SK-N-SH (cell line): Measurements from ENCODE around the gene UPK1B. TPM values are rescaled to one million over a fixed set of nuclear protein-coding genes. Genes with fewer than 3 reads are reported as not detected.
"Not testable (repeated sequence)": the region's sequence is repeated elsewhere in the genome, so short reads cannot be mapped to it uniquely, and the experiment has no call there.

Source experiments
- CTCF ChIA-PET: fragments of 300-600, 350-600 bp; formaldehyde crosslinking; extraction: SDS; loops from one replicate; lab custom pipeline; 2021; lab: Yijun Ruan, JAX
- POLR2A ChIA-PET: fragments of 350-600 bp; sonication (Branson Sonifier 250); formaldehyde crosslinking; extraction: SDS; loops from one replicate; lab custom pipeline; 2020; ENCODE audit warnings: antibody characterized with exemption, inconsistent platforms; lab: Yijun Ruan, JAX
- DNase-seq: peaks from one replicate; pipeline ENCODE4 v3.0.0; 2012
- H2AFZ ChIP-seq: fragments of 200-600 bp; sonication (generic); 2 replicates; pipeline ENCODE4 v1.8.1; 2016; ENCODE audit warnings: antibody characterized with exemption, mild to moderate bottlenecking, low read depth
- H3F3A ChIP-seq: fragments of 200-600 bp; sonication (generic); replicated peaks from 2 replicates; pipeline ENCODE3; 2016; ENCODE audit warnings: antibody characterized with exemption, mild to moderate bottlenecking; ENCODE audit not compliant: insufficient read depth
- H3K27ac ChIP-seq, 2 experiments: fragments of 200-500 bp in 1 of 2; fragments of 200-600 bp in 1 of 2; sonication (Bioruptor generic) in 1 of 2; sonication (generic), shearing (Covaris generic) in 1 of 2; 2 replicates each; pipeline versions ENCODE4 v1.5.1 to v1.6.1; 2014 to 2016; ENCODE audit warnings: low read depth in 2 of 2, inconsistent platforms in 1 of 2, low read length in 1 of 2, mild to moderate bottlenecking in 1 of 2, mixed read lengths in 1 of 2
- H3K27me3 ChIP-seq: fragments of 200-600 bp; sonication (generic), shearing (Covaris generic); 2 replicates; pipeline ENCODE4 v1.6.1; 2016; ENCODE audit warnings: mixed run types; ENCODE audit not compliant: insufficient read depth
- H3K36me3 ChIP-seq, 2 experiments: fragments of 200-500 bp in 1 of 2; fragments of 200-600 bp in 1 of 2; sonication (Bioruptor generic) in 1 of 2; sonication (generic) in 1 of 2; replicated peaks in 1 of 2; 2 replicates each; pipeline versions ENCODE3 to v1.5.1; 2014 to 2016; ENCODE audit warnings: low read length in 1 of 2, mild to moderate bottlenecking in 1 of 2; ENCODE audit not compliant: insufficient read depth in 2 of 2, control insufficient read depth in 1 of 2
- H3K4me1 ChIP-seq, 2 experiments: fragments of 200-500 bp in 1 of 2; fragments of 200-600 bp in 1 of 2; sonication (Bioruptor generic) in 1 of 2; sonication (generic), shearing (Covaris generic) in 1 of 2; 2 replicates each; pipeline versions ENCODE4 v1.5.1 to v1.6.1; 2014 to 2016; ENCODE audit warnings: low read depth in 1 of 2, low read length in 1 of 2, mixed run types in 1 of 2; ENCODE audit not compliant: insufficient read depth in 2 of 2, control insufficient read depth in 1 of 2
- H3K4me2 ChIP-seq: fragments of 200-600 bp; sonication (generic), shearing (Covaris generic); 2 replicates; pipeline ENCODE4 v1.6.1; 2017; ENCODE audit warnings: mixed run types
- H3K4me3 ChIP-seq, 2 experiments: fragments of 200-500 bp in 1 of 2; fragments of 200-600 bp in 1 of 2; sonication (Bioruptor generic) in 1 of 2; sonication (generic), shearing (Covaris generic) in 1 of 2; 2 replicates each; pipeline versions ENCODE4 v1.5.1 to v1.8.1; 2014 to 2016; ENCODE audit warnings: low read depth in 2 of 2, inconsistent platforms in 1 of 2, low read length in 1 of 2, mild to moderate bottlenecking in 1 of 2, mixed read lengths in 1 of 2, moderate library complexity in 1 of 2
- H3K79me2 ChIP-seq: fragments of 200-600 bp; sonication (generic); 2 replicates; pipeline ENCODE4 v1.8.1; 2017; ENCODE audit warnings: mild to moderate bottlenecking; ENCODE audit not compliant: insufficient read depth
- H3K9ac ChIP-seq: fragments of 200-600 bp; sonication (generic); 2 replicates; pipeline ENCODE4 v1.6.1; 2017; ENCODE audit warnings: mixed run types
- H3K9me2 ChIP-seq: fragments of 200-600 bp; sonication (generic); 2 replicates; pipeline ENCODE4 v1.6.1; 2017; ENCODE audit warnings: mixed run types
- H3K9me3 ChIP-seq: fragments of 200-600 bp; sonication (generic); 2 replicates; pipeline ENCODE4 v1.6.1; 2017; ENCODE audit warnings: mixed run types, mild to moderate bottlenecking, moderate library complexity
- H4K20me1 ChIP-seq: fragments of 200-600 bp; sonication (generic); 2 replicates; pipeline ENCODE4 v1.6.1; 2017; ENCODE audit warnings: mild to moderate bottlenecking, mixed run types; ENCODE audit not compliant: insufficient read depth
- FOXJ3 ChIP-seq: sonication (generic); formaldehyde crosslinking; IDR thresholded peaks from 2 replicates; pipeline ENCODE4 v1.5.1; 2020; ENCODE audit warnings: mild to moderate bottlenecking, missing genetic modification reagents
- POLR2AphosphoS5 ChIP-seq: IDR thresholded peaks from 2 replicates; pipeline ENCODE4 v1.6.1; 2012; ENCODE audit warnings: low read depth, low read length
- RXRA ChIP-seq: IDR thresholded peaks from 2 replicates; pipeline ENCODE4 v1.4.0; 2012; ENCODE audit warnings: low read depth, mild to moderate bottlenecking, borderline replicate concordance
- TAF1 ChIP-seq: IDR thresholded peaks from 2 replicates; pipeline ENCODE4 v1.6.1; 2012; ENCODE audit warnings: low read depth, mild to moderate bottlenecking, low read length, moderate library complexity, borderline replicate concordance
- WGBS: methylation state at CpG from one replicate; pipeline ENCODE4 v1.1.6; 2017; ENCODE audit warnings: low lambda C conversion rate; 5-methylcytosine and 5-hydroxymethylcytosine counted together
- polyA plus RNA-seq, 3 experiments: library from polyadenylated mRNA; depleted of rRNA; stranded (reverse); fragments of >200 nt; gene quantifications; 2 replicates each; pipeline ENCODE4 v1.2.3, GENCODE V29; 2012
- TF ChIP-seq, protein P1 (sequence below): IDR thresholded peaks from 2 replicates; pipeline ENCODE4 v1.4.0; 2012; ENCODE audit warnings: low read depth, borderline replicate concordance

Gene UPK1B
- polyA plus RNA-seq, 1 of the 3 experiments (the other 2 are of a cell fraction): not detected

DNA sequence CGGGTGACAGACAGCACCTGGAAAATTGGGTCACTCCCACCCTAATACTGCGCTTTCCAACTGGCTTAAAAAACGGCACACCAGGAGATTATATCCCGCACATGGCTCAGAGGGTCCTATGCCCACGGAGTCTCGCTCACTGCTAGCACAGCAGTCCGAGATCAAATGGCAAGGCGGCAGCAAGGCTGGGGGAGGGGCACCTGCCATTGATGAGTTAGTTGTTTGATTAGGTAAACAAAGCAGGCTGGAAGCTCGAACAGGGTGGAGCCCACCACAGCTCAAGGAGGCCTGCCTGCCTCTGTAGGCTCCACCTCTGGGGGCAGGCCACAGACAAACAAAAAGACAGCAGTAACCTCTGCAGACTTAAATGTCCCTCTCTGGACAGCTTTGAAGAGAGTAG, 8.7 kb upstream of the UPK1B start:
- H3K9me3 ChIP-seq, H4K20me1 ChIP-seq, POLR2A ChIA-PET, H3K4me3 ChIP-seq, H3K79me2 ChIP-seq, H2AFZ ChIP-seq, H3F3A ChIP-seq, H3K9ac ChIP-seq, DNase-seq, CTCF ChIA-PET, H3K36me3 ChIP-seq, H3K27ac ChIP-seq, H3K4me1 ChIP-seq, H3K27me3 ChIP-seq, H3K9me2 ChIP-seq, H3K4me2 ChIP-seq: not testable (repeated sequence)
- 58% methylated on average over 8 of the region's 9 CpGs for WGBS

GRCh38 chr3:119170821-119171220, 2.6 kb upstream of the UPK1B start:
- H3K9me3 ChIP-seq: no peaks in the 10 kb centered on the region
- H3K79me2 ChIP-seq: no peaks in the 10 kb centered on the region
- H3K4me3 ChIP-seq: no peak overlapping the region
- TF ChIP-seq POLR2AphosphoS5: no peak
- H3K9me2 ChIP-seq: no peaks in the 10 kb centered on the region
- ChIA-PET POLR2A (no interaction called here), CTCF (no interaction called here)
- no peaks in the 10 kb centered on the region for H3K27me3 ChIP-seq
- H3K27ac ChIP-seq: no peak overlapping the region
- no peaks in the 10 kb centered on the region for H3K4me1 ChIP-seq
- H2AFZ ChIP-seq: no peak overlapping the region
- no peaks in the 10 kb centered on the region for H4K20me1 ChIP-seq
- DNase-seq: no peak
- H3K4me2 ChIP-seq: no peak overlapping the region
- no peak overlapping the region for H3K9ac ChIP-seq
- H3F3A ChIP-seq: no peaks in the 10 kb centered on the region
- H3K36me3 ChIP-seq: no peaks in the 10 kb centered on the region
- WGBS: 33% methylated on average over 3 of the region's 3 CpGs

DNA sequence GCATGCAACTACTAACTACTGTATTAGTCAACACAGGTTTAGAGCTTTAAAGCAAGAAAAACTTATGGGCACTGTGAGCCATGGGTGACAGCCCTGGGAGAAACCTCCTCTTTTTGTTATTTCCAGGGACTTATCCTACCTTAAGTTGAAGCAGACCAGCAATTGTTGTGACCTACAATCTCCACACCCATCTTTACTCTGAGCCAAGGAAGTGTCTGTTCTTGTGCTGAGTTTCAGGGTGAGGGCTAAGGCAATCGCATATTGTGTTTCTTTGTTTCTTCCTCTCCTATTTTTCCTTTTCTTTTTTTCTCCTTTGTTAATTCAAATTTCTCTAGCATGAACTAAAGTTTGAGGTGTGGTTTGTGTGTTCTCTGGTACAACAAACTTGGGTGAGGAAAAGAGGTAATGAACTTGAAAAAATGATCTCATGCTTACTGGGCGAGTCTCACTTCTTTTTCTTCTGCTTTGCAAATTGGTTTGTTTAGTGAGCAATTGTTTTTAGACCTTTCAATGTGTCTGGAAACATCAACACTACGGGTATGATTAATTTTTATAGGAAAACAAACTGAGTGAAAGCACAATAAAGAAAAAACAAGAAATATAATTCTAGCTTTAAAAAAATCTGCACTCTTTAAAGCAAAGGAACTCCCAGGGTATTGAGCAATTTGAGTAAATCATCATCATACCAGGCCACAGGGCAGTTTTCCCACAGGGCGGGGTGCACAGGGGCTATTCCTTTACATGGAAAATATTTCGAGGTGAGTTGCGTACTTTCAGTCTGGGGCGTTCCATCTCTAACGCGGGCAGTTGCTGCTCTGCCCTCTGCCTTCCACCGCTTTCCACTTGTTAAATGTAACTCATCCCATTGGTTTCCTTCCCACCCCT, 2.7 kb downstream of the UPK1B start:
- no peak overlapping the region for H3K27ac ChIP-seq
- TF ChIP-seq TAF1: no peak
- DNase-seq: no peak

GRCh38 chr3:119176778-119177177, 3.4 kb downstream of the UPK1B start:
- WGBS: 35% methylated on average over 4 of the region's 4 CpGs
- TF ChIP-seq, protein P1, sequence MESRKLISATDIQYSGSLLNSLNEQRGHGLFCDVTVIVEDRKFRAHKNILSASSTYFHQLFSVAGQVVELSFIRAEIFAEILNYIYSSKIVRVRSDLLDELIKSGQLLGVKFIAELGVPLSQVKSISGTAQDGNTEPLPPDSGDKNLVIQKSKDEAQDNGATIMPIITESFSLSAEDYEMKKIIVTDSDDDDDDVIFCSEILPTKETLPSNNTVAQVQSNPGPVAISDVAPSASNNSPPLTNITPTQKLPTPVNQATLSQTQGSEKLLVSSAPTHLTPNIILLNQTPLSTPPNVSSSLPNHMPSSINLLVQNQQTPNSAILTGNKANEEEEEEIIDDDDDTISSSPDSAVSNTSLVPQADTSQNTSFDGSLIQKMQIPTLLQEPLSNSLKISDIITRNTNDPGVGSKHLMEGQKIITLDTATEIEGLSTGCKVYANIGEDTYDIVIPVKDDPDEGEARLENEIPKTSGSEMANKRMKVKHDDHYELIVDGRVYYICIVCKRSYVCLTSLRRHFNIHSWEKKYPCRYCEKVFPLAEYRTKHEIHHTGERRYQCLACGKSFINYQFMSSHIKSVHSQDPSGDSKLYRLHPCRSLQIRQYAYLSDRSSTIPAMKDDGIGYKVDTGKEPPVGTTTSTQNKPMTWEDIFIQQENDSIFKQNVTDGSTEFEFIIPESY: no peak
- TF ChIP-seq FOXJ3 (CRISPR knock-in tag) (no peak), RXRA (no peak)
- Histone ChIP-seq H3F3A (no peaks in the 10 kb centered on the region), H3K27ac (no peak overlapping the region), H3K79me2 (no peaks in the 10 kb centered on the region), H3K4me2 (no peak overlapping the region), H3K9ac (no peak overlapping the region), H3K9me2 (no peaks in the 10 kb centered on the region), H3K4me3 (no peak overlapping the region), H3K36me3 (no peaks in the 10 kb centered on the region), H2AFZ (no peak overlapping the region), H4K20me1 (no peaks in the 10 kb centered on the region), H3K27me3 (no peaks in the 10 kb centered on the region; the same call in 1 of the 2 replicates), H3K4me1 (no peaks in the 10 kb centered on the region; a peak in 1 of 4 replicates), H3K9me3 (no peaks in the 10 kb centered on the region)
- ChIA-PET CTCF (no interaction called here), POLR2A (no interaction called here)
- DNase-seq: no peak

More for the DNA sequence above, 2.7 kb downstream of the UPK1B start:
- 56% methylated on average over 10 of the region's 10 CpGs for WGBS
- Histone ChIP-seq H2AFZ (no peak overlapping the region), H3K79me2 (no peaks in the 10 kb centered on the region), H3K4me2 (no peak overlapping the region), H3K27me3 (no peaks in the 10 kb centered on the region; the same call in 1 of the 2 replicates), H3K9me3 (no peaks in the 10 kb centered on the region), H3K4me3 (no peak overlapping the region), H3K9ac (no peak overlapping the region), H3F3A (no peaks in the 10 kb centered on the region), H3K36me3 (no peaks in the 10 kb centered on the region), H3K4me1 (no peaks in the 10 kb centered on the region), H3K9me2 (no peaks in the 10 kb centered on the region), H4K20me1 (no peaks in the 10 kb centered on the region)
- POLR2A ChIA-PET: no interaction called here
- CTCF ChIA-PET: no interaction called here
